Activated T-helper 2 cell treated with anti-CD3 and anti-CD28 coated beads, Interferon-gamma antibody, Interleukin-2, Interleukin-4, amounts not matched to agents 10 μg/mL and 5 μg/mL and 100 μg/mL, durations not matched to agents 14 hours and 24 hours and 36 hours (primary cell): ENCODE results near the gene PARD3B. TPM values are rescaled to one million over a fixed set of nuclear protein-coding genes. Genes with fewer than 3 reads are reported as not detected.

Source experiments
- DNase-seq: peaks from one replicate; pipeline ENCODE4 v3.0.0; 2021; ENCODE audit warnings: low spot score
- H3K27ac Mint-ChIP-seq: one replicate; pipeline ENCODE4 v1.8.0; 2021; ENCODE audit warnings: mixed read lengths
- H3K27me3 Mint-ChIP-seq: one replicate; pipeline ENCODE4 v1.8.0; 2021; ENCODE audit warnings: low read depth, mixed read lengths
- H3K36me3 Mint-ChIP-seq: one replicate; pipeline ENCODE4 v1.8.0; 2021; ENCODE audit warnings: low read depth, mixed read lengths
- H3K4me1 Mint-ChIP-seq: one replicate; pipeline ENCODE4 v1.8.0; 2021; ENCODE audit warnings: low read depth, mixed read lengths
- H3K4me3 Mint-ChIP-seq: one replicate; pipeline ENCODE4 v1.8.0; 2021; ENCODE audit warnings: low read depth, mild to moderate bottlenecking, moderate library complexity, mixed read lengths
- H3K9me3 Mint-ChIP-seq: one replicate; pipeline ENCODE4 v1.8.0; 2021; ENCODE audit warnings: mixed read lengths
- intact Hi-C: fragments of 100-400 bp; cut with micrococcal nuclease; formaldehyde crosslinking; loops from one replicate; pipeline ENCODE4 v1.15.1; 2023
- total RNA-seq: library from RNA; stranded (reverse); gene quantifications from 2 replicates; pipeline ENCODE4 v1.2.3, GENCODE V29; 2022

The PARD3B gene
- total RNA-seq, 1 donor from 2014 or later: 0.39 TPM

DNA sequence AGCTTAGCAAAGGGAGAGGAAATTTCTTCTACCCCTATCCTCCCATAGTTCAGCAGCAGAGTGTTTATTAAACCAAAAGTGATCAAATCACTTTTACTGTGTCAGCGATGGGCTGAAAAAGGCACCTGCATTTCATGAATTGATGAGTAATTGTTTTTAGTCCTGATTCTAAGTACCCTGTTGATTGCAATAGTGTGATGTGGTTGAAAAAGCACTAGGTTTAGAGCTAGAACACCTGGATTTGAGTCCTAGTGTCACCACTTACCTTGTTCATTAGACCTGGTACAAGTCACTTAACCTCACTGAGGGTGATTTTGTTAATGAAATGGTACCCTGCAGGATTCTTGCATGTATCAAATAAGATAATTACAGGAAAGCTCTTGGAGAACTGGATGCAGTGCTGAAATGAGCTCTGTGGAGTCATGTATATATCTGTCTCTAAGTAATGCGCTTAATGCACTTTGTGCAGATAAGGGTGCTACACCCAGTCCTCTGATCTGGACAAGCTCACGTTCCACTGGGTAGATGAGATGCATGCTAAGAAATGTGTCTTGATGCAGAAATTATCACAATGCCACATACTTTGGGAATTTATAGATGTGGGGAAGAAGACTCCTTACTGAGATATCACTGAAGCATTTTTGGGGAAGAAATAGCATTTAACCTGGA, 289.6 kb downstream of the PARD3B start:
- Mint-ChIP-seq H3K4me1 (peaks cover 2% of the 10 kb centered on the region), H3K4me3 (no peak overlapping the region), H3K36me3 (no peaks in the 10 kb centered on the region), H3K27me3 (peaks cover 64% of the 10 kb centered on the region), H3K9me3 (peaks cover 4% of the 10 kb centered on the region), H3K27ac (no peak overlapping the region)
- intact Hi-C loops: loop anchor here (2.0 kb wide), 1 partner anchor 726 kb away; no protein-coding TSS in a partner anchor
- no peak for DNase-seq

- intact Hi-C loops: loop anchor here (2.0 kb wide), 1 partner anchor 727 kb away; no protein-coding TSS in a partner anchor
- Mint-ChIP-seq H3K27me3 (peaks cover 59% of the 10 kb centered on the region), H3K4me3 (no peak overlapping the region), H3K9me3 (no peaks in the 10 kb centered on the region), H3K27ac (no peak overlapping the region), H3K36me3 (no peaks in the 10 kb centered on the region), H3K4me1 (peaks cover 8% of the 10 kb centered on the region)
- no peak for DNase-seq
Observed at GRCh38 chr2:204835786-204836185, 290.5 kb downstream of the PARD3B start.

- DNase-seq: no peak
- Mint-ChIP-seq H3K4me1 (peaks cover 31% of the 10 kb centered on the region), H3K27me3 (peaks cover 39% of the 10 kb centered on the region), H3K36me3 (no peaks in the 10 kb centered on the region), H3K4me3 (no peak overlapping the region), H3K27ac (no peak overlapping the region), H3K9me3 (no peaks in the 10 kb centered on the region)
- intact Hi-C loops: no loop called here
Observed at GRCh38 chr2:204840504-204840903, 295.2 kb downstream of the PARD3B start.

DNA sequence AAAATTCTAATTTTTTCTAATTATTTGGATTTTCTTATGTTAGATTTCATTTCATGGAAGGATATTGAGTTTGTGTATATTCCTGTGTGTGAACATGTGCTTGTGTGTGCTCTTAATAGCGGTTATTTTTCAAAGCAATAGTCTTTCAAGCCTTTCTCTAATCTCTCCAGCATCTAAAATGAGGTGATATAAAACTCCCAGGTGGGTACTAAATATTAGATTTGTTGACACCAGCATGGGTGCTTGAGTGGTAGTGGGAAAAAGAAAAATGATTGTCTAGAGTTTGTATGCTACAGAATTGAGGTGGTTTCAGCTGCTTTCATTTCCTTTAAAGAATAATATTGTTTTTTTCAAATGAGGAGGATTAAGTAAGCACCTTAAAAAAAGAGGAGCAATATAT, 296.8 kb downstream of the PARD3B start:
- intact Hi-C loops: loop anchor here (2.0 kb wide), 1 partner anchor 51 kb away; no protein-coding TSS in a partner anchor
- Mint-ChIP-seq H3K4me1 (peaks cover 31% of the 10 kb centered on the region), H3K27ac (no peak overlapping the region), H3K27me3 (peaks cover 43% of the 10 kb centered on the region), H3K9me3 (no peaks in the 10 kb centered on the region), H3K36me3 (no peaks in the 10 kb centered on the region), H3K4me3 (no peak overlapping the region)
- no peak for DNase-seq

GRCh38 chr2:204842661-204843485, 297.6 kb downstream of the PARD3B start:
- peaks cover 46% of the 10 kb centered on the region for H3K27me3 Mint-ChIP-seq
- DNase-seq: no peak
- intact Hi-C loops: loop anchor here (2.0 kb wide), 1 partner anchor 50 kb away; no protein-coding TSS in a partner anchor
- H3K4me3 Mint-ChIP-seq: no peak overlapping the region
- H3K27ac Mint-ChIP-seq: no peak overlapping the region
- peaks cover 31% of the 10 kb centered on the region for H3K4me1 Mint-ChIP-seq
- H3K9me3 Mint-ChIP-seq: no peaks in the 10 kb centered on the region
- no peaks in the 10 kb centered on the region for H3K36me3 Mint-ChIP-seq

DNA sequence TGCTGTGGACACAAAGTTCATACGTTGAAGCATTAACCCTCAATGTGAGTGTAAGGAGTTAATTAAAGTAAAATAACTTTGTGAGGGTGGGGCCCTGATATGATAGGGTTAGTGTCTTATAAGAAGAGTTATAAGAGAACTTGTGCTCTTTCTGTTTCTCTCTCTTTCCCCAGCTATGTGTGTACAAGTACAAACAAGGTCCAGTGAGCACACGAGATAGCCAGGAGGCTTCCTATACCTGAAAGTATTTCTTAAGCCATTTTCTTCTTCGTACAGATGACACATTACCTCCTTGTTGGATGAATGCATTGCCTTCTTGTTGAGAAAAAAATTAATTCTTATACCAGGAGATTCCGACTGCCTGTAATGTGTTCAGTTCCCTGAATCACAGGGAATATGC, 301.2 kb downstream of the PARD3B start:
- no peak for DNase-seq
- intact Hi-C loops: no loop called here
- H3K9me3 Mint-ChIP-seq: no peaks in the 10 kb centered on the region
- peaks cover 45% of the 10 kb centered on the region for H3K27me3 Mint-ChIP-seq
- no peaks in the 10 kb centered on the region for H3K36me3 Mint-ChIP-seq
- H3K4me3 Mint-ChIP-seq: no peak overlapping the region
- H3K4me1 Mint-ChIP-seq: peaks cover 18% of the 10 kb centered on the region
- no peak overlapping the region for H3K27ac Mint-ChIP-seq

DNA sequence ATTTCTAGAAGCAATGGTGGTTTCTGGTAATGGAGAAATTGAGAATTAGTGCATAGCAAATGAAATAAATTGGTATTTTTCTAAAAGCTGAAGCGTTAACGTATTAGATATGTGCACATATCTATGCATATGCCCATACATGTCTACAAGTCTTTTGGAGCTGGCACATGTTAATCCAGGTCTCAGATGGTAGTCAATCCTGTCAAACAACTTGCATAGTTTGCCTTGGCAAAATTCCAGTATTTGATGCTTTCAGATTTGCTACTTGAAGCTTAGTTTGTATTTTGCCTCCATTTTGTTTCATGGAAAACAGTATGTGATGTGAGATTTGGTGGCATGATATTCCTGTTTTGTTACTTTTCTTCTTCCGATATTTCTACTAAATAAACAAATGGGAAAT, 304.6 kb downstream of the PARD3B start:
- no peak for DNase-seq
- Mint-ChIP-seq H3K4me1 (no peaks in the 10 kb centered on the region), H3K27ac (no peak overlapping the region), H3K36me3 (no peaks in the 10 kb centered on the region), H3K27me3 (peaks cover 53% of the 10 kb centered on the region), H3K9me3 (no peaks in the 10 kb centered on the region), H3K4me3 (no peak overlapping the region)
- intact Hi-C loops: no loop called here

GRCh38 chr2:204850581-204850980, 305.3 kb downstream of the PARD3B start:
- no peak for DNase-seq
- Mint-ChIP-seq H3K4me1 (no peaks in the 10 kb centered on the region), H3K27ac (no peak overlapping the region), H3K4me3 (no peak overlapping the region), H3K9me3 (no peaks in the 10 kb centered on the region), H3K36me3 (no peaks in the 10 kb centered on the region), H3K27me3 (peaks cover 53% of the 10 kb centered on the region)
- intact Hi-C loops: no loop called here

DNA sequence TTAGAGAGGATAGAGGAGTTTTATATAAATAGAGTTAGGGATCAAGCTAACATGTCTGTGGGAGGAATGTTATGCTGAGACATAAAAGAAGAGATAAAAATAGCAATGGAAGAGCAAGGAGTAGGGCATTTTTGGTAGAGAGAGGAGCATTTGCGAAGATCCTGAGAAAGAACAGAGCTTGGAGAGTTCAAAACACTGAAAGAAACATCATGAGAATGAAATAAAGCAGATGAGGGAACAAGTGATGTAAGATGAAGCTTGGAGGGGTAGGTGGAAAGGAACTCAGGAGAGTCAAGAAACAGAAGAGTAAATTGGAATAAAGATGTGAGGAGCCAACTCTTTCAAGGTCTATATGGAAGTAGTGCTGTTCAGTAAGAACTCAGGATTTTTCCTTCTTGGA, 308.6 kb downstream of the PARD3B start:
- Mint-ChIP-seq H3K27ac (no peak overlapping the region), H3K36me3 (no peaks in the 10 kb centered on the region)

DNA sequence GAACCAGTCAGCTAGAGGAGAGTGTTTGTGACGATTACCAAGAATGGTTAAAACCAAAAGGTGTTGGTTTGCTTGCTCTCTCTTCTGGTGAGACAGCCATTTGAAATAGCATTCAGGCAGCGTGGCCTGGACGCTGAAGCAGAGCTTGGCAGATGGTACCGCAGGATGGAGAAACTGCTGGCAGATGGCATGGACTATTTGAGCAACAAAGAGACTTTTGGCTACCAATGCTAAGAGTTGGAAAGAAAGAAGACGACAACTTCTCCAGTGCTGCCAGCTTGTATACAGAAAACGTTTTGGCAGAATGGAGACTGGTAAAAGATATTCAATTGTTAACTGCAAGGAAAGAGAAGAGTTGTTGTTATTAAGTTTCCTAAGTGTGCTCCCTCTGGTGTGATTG, 315.0 kb downstream of the PARD3B start:
- intact Hi-C loops: no loop called here
- H3K36me3 Mint-ChIP-seq: no peaks in the 10 kb centered on the region
- H3K4me3 Mint-ChIP-seq: no peak overlapping the region
- no peaks in the 10 kb centered on the region for H3K4me1 Mint-ChIP-seq
- H3K9me3 Mint-ChIP-seq: no peaks in the 10 kb centered on the region
- H3K27me3 Mint-ChIP-seq: peaks cover 59% of the 10 kb centered on the region
- no peak for DNase-seq
- H3K27ac Mint-ChIP-seq: no peak overlapping the region

More for the DNA sequence above, 308.6 kb downstream of the PARD3B start:
- Mint-ChIP-seq H3K9me3 (no peaks in the 10 kb centered on the region), H3K27me3 (peaks cover 48% of the 10 kb centered on the region), H3K4me3 (no peak overlapping the region), H3K4me1 (no peaks in the 10 kb centered on the region)
- intact Hi-C loops: no loop called here
- DNase-seq: no peak

DNA sequence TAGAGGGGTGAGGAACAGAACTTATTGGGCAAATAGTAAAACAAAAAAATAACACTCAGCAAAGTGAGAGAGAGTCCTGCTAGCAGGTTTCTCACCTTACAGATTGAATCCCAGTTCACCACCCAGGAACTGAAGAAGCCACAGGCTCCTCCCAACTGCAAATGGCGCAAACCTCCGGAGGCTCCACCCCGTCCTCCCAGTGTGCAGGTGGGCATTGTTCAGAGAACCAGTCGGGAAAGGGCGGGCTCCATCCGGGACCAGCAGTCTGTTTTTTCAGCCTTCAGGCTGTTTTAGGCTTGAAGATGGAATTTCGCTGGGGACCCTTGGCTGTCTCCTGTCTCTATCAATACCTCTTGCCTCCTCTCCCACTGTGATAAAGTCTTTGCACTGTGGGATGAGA, 317.5 kb downstream of the PARD3B start:
- no peak overlapping the region for H3K4me3 Mint-ChIP-seq
- no peak overlapping the region for H3K27ac Mint-ChIP-seq
- peaks cover 57% of the 10 kb centered on the region for H3K27me3 Mint-ChIP-seq
- intact Hi-C loops: no loop called here
- no peaks in the 10 kb centered on the region for H3K9me3 Mint-ChIP-seq
- no peaks in the 10 kb centered on the region for H3K4me1 Mint-ChIP-seq
- DNase-seq: no peak
- H3K36me3 Mint-ChIP-seq: no peaks in the 10 kb centered on the region

DNA sequence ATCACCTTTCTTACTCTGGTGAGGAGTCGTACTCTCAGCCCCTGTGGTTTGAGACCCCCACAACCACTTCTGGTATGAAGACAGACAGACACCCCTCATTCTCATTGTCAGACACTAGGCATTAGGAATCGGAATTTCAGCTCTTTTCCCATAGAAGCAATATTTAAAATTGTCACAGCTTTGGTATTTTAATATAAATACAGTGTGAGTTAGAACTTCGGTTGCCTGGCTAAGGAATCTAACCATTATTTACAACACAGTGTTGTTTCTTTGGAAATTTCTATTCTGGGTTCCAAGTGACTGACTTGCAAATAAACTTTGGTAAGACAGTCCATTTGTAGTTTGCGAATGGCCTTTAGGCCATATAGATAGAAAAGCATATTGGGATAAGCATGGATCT, 318.1 kb downstream of the PARD3B start:
- H3K4me1 Mint-ChIP-seq: no peaks in the 10 kb centered on the region
- no peak overlapping the region for H3K4me3 Mint-ChIP-seq
- no peaks in the 10 kb centered on the region for H3K36me3 Mint-ChIP-seq
- no peak for DNase-seq
- intact Hi-C loops: no loop called here
- H3K9me3 Mint-ChIP-seq: no peaks in the 10 kb centered on the region
- H3K27me3 Mint-ChIP-seq: peaks cover 58% of the 10 kb centered on the region
- H3K27ac Mint-ChIP-seq: no peak overlapping the region

- Mint-ChIP-seq H3K4me1 (peaks cover 27% of the 10 kb centered on the region), H3K27ac (no peak overlapping the region), H3K4me3 (no peak overlapping the region), H3K36me3 (peaks cover 8% of the 10 kb centered on the region), H3K9me3 (peaks cover 8% of the 10 kb centered on the region), H3K27me3 (peaks cover 45% of the 10 kb centered on the region)
- intact Hi-C loops: no loop called here
- no peak for DNase-seq
Observed at GRCh38 chr2:204869132-204869823, 324.0 kb downstream of the PARD3B start.
